T follicular helper cell (primary cell): ENCODE data around the gene ASTN2.

Experiments used
- DNase-seq: peaks from one replicate; pipeline ENCODE4 v3.0.0-alpha.2; 2020; ENCODE audit warnings: low read depth

The ASTN2 gene

GRCh38 chr9:117300371-117301110, 114.3 kb downstream of the ASTN2 start:
- DNase-seq: no peak

GRCh38 chr9:117296453-117296852, 118.4 kb downstream of the ASTN2 start:
- no peak for DNase-seq

- DNase-seq: no peak
Measured at GRCh38 chr9:117293206-117294114, 121.4 kb downstream of the ASTN2 start.

- no peak for DNase-seq
Measured at GRCh38 chr9:117290856-117291622, 123.8 kb downstream of the ASTN2 start.

- no peak for DNase-seq
Measured at GRCh38 chr9:117290306-117290840, 124.5 kb downstream of the ASTN2 start.

GRCh38 chr9:117286245-117286644, 128.6 kb downstream of the ASTN2 start:
- no peak for DNase-seq

- DNase-seq: no peak
Measured at GRCh38 chr9:117284414-117284813, 130.4 kb downstream of the ASTN2 start.

GRCh38 chr9:117282541-117282940, 132.3 kb downstream of the ASTN2 start:
- DNase-seq: no peak

- DNase-seq: no peak
Measured at GRCh38 chr9:117278471-117279035, 136.3 kb downstream of the ASTN2 start.

- no peak for DNase-seq
Measured at GRCh38 chr9:117278020-117278419, 136.8 kb downstream of the ASTN2 start.

GRCh38 chr9:117276444-117276843, 138.4 kb downstream of the ASTN2 start:
- DNase-seq: no peak

- no peak for DNase-seq
Measured at GRCh38 chr9:117273612-117274011, 141.2 kb downstream of the ASTN2 start.

GRCh38 chr9:117268847-117269446, 145.9 kb downstream of the ASTN2 start:
- DNase-seq: no peak

- DNase-seq: no peak
Measured at GRCh38 chr9:117266855-117267497, 147.9 kb downstream of the ASTN2 start.

GRCh38 chr9:117265253-117265652, 149.6 kb downstream of the ASTN2 start:
- DNase-seq: no peak

- DNase-seq: no peak
Measured at GRCh38 chr9:117258184-117258866, 156.5 kb downstream of the ASTN2 start.

- no peak for DNase-seq
Measured at GRCh38 chr9:117253261-117253660, 161.6 kb downstream of the ASTN2 start.

GRCh38 chr9:117250610-117251215, 164.1 kb downstream of the ASTN2 start:
- no peak for DNase-seq

- DNase-seq: no peak
Measured at GRCh38 chr9:117249799-117250198, 165.1 kb downstream of the ASTN2 start.

GRCh38 chr9:117247266-117247665, 167.6 kb downstream of the ASTN2 start:
- no peak for DNase-seq
